ENCODE data around the gene ELOVL6. TPM values are rescaled to one million over a fixed set of nuclear protein-coding genes. Genes with fewer than 3 reads are reported as not detected.

The ELOVL6 gene
- total RNA-seq, 1 donor from 2014 or later, result 8.9 TPM

- no peak for DNase-seq (ENCODE audit: low read depth)
These were observed 164.4 kb downstream of the ELOVL6 start for GRCh38 chr4:110034026-110034393.

- no peak for DNase-seq (ENCODE audit: low read depth)
These were observed 164.9 kb downstream of the ELOVL6 start for GRCh38 chr4:110033355-110034025.

GRCh38 chr4:110032603-110033002, 165.8 kb downstream of the ELOVL6 start:
- no peak for DNase-seq (ENCODE audit: low read depth)

GRCh38 chr4:110025718-110026117, 172.7 kb downstream of the ELOVL6 start:
- DNase-seq (ENCODE audit: low read depth), result no peak

GRCh38 chr4:110025056-110025455, 173.4 kb downstream of the ELOVL6 start:
- no peak for DNase-seq (ENCODE audit: low read depth)

GRCh38 chr4:110022457-110022856, 176.0 kb downstream of the ELOVL6 start:
- DNase-seq (ENCODE audit: low read depth), result no peak

- no peak for DNase-seq (ENCODE audit: low read depth)
These were observed 177.6 kb downstream of the ELOVL6 start for GRCh38 chr4:110020646-110021443.

GRCh38 chr4:110020139-110020538, 178.3 kb downstream of the ELOVL6 start:
- DNase-seq (ENCODE audit: low read depth), result peak; percentile 22

- DNase-seq (ENCODE audit: low read depth), result no peak
These were observed 179.3 kb downstream of the ELOVL6 start for GRCh38 chr4:110019153-110019552.

- no peak for DNase-seq (ENCODE audit: low read depth)
These were observed 184.2 kb downstream of the ELOVL6 start for GRCh38 chr4:110014233-110014632.

- no peak for DNase-seq (ENCODE audit: low read depth)
These were observed 185.5 kb downstream of the ELOVL6 start for GRCh38 chr4:110012917-110013316.

- DNase-seq (ENCODE audit: low read depth), result no peak
These were observed 187.6 kb downstream of the ELOVL6 start for GRCh38 chr4:110010797-110011196.

- no peak for DNase-seq (ENCODE audit: low read depth)
These were observed 188.9 kb downstream of the ELOVL6 start for GRCh38 chr4:110009550-110009949.

GRCh38 chr4:110008540-110008939, 189.9 kb downstream of the ELOVL6 start:
- DNase-seq (ENCODE audit: low read depth), result no peak

GRCh38 chr4:110007217-110007616, 191.2 kb downstream of the ELOVL6 start:
- no peak for DNase-seq (ENCODE audit: low read depth)

GRCh38 chr4:110005461-110006056, 192.9 kb downstream of the ELOVL6 start:
- DNase-seq (ENCODE audit: low read depth), result peak; percentile 74

GRCh38 chr4:110004556-110004955, 193.9 kb downstream of the ELOVL6 start:
- no peak for DNase-seq (ENCODE audit: low read depth)

GRCh38 chr4:110003401-110004187, 194.8 kb downstream of the ELOVL6 start:
- no peak for DNase-seq (ENCODE audit: low read depth)

- no peak for DNase-seq (ENCODE audit: low read depth)
These were observed 196.1 kb downstream of the ELOVL6 start for GRCh38 chr4:110002326-110002725.

- DNase-seq (ENCODE audit: low read depth), result peak; percentile 33
These were observed 198.9 kb downstream of the ELOVL6 start for GRCh38 chr4:109999585-109999912.

GRCh38 chr4:109998867-109999584, 199.4 kb downstream of the ELOVL6 start:
- peak; percentile 76 for DNase-seq (ENCODE audit: low read depth)
